ENCODE measurements around the gene ILF3.

DNA sequence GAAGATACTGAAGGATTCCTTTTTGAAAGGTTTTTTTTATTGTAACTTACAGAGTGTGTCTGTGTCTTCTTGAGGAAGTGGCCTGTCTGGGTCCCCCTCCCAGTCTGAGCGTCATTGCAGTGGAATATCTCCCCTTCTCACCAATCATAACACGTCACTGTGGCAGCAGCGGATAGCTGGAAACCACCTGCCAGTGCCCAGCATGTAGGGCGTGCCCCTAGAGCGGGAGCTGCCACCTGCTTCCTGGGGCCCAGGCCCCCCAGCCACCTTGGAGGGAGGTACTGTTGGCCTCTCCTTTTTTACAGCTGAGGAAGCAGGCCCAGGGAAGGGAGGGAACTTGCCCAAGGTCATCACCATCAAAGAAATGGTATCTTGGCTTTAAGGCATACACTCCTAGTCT lies 59.2 kb downstream of the ILF3 start:
- TF ChIP-seq, protein P1, sequence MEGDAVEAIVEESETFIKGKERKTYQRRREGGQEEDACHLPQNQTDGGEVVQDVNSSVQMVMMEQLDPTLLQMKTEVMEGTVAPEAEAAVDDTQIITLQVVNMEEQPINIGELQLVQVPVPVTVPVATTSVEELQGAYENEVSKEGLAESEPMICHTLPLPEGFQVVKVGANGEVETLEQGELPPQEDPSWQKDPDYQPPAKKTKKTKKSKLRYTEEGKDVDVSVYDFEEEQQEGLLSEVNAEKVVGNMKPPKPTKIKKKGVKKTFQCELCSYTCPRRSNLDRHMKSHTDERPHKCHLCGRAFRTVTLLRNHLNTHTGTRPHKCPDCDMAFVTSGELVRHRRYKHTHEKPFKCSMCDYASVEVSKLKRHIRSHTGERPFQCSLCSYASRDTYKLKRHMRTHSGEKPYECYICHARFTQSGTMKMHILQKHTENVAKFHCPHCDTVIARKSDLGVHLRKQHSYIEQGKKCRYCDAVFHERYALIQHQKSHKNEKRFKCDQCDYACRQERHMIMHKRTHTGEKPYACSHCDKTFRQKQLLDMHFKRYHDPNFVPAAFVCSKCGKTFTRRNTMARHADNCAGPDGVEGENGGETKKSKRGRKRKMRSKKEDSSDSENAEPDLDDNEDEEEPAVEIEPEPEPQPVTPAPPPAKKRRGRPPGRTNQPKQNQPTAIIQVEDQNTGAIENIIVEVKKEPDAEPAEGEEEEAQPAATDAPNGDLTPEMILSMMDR (IDR thresholded peaks at IDR 0.05 in 4 of 5, conservative IDR thresholded peaks at IDR 0.05 in 1 of 5), result no peak
- TF ChIP-seq POLR2A (IDR thresholded peaks at IDR 0.05), result no peak

Data from gastrocnemius medialis (tissue), 4 donors.